Ishikawa (cell line): ENCODE measurements around the gene MLYCD.

Experiments used
- CEBPB ChIP-seq: IDR thresholded peaks from 2 replicates; pipeline ENCODE4 v1.6.1; 2012
- CREB1 ChIP-seq: IDR thresholded peaks from 2 replicates; pipeline ENCODE4 v1.6.1; 2012; ENCODE audit warnings: low read depth
- EP300 ChIP-seq: IDR thresholded peaks from 2 replicates; pipeline ENCODE4 v1.6.1; 2012; ENCODE audit warnings: borderline replicate concordance
- NFIC ChIP-seq: IDR thresholded peaks from 2 replicates; pipeline ENCODE4 v1.6.1; 2012
- RAD21 ChIP-seq: IDR thresholded peaks from 2 replicates; pipeline ENCODE4 v1.6.1; 2012; ENCODE audit warnings: low read depth
- REST ChIP-seq: IDR thresholded peaks from 2 replicates; pipeline ENCODE4 v1.6.1; 2012; ENCODE audit warnings: low read depth, mild to moderate bottlenecking
- ZBTB7A ChIP-seq: IDR thresholded peaks from 2 replicates; pipeline ENCODE4 v1.6.1; 2012; ENCODE audit warnings: low read depth
- TF ChIP-seq, protein P1 (sequence below): IDR thresholded peaks from 2 replicates; pipeline ENCODE4 v1.6.1; 2012

- TF ChIP-seq ZBTB7A: no peak
- no peak for TF ChIP-seq RAD21
- TF ChIP-seq REST: no peak
- TF ChIP-seq, protein P1, sequence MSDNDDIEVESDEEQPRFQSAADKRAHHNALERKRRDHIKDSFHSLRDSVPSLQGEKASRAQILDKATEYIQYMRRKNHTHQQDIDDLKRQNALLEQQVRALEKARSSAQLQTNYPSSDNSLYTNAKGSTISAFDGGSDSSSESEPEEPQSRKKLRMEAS: no peak
- no peak for TF ChIP-seq NFIC
- no peak for TF ChIP-seq EP300
- no peak for TF ChIP-seq CEBPB
- TF ChIP-seq CREB1: no peak
These were observed 3.0 kb upstream of the MLYCD start for GRCh38 chr16:83895942-83896341.
